Measurements from ENCODE around the gene MTA1.

MTA1 gene

GRCh38 chr14:105413544-105413886, 6.1 kb upstream of the MTA1 start:
- Histone ChIP-seq H3K9me3 (ENCODE audit: control insufficient read depth, low read length) (no peaks in the 10 kb centered on the region), H3K9ac (ENCODE audit: low read length) (no peak overlapping the region), H3K36me3 (ENCODE audit: control insufficient read depth, insufficient read depth, low read length, severe bottlenecking) (no peaks in the 10 kb centered on the region), H3K27me3 (replicated peaks; ENCODE audit: control insufficient read depth, insufficient read depth, low read length) (no peaks in the 10 kb centered on the region), H3K4me1 (ENCODE audit: control insufficient read depth, insufficient read depth, low read length) (peaks cover 7% of the 10 kb centered on the region), H3K4me3 (ENCODE audit: low read length) (no peak overlapping the region)
- DNase-seq (ENCODE audit: low read depth): no peak

DNA sequence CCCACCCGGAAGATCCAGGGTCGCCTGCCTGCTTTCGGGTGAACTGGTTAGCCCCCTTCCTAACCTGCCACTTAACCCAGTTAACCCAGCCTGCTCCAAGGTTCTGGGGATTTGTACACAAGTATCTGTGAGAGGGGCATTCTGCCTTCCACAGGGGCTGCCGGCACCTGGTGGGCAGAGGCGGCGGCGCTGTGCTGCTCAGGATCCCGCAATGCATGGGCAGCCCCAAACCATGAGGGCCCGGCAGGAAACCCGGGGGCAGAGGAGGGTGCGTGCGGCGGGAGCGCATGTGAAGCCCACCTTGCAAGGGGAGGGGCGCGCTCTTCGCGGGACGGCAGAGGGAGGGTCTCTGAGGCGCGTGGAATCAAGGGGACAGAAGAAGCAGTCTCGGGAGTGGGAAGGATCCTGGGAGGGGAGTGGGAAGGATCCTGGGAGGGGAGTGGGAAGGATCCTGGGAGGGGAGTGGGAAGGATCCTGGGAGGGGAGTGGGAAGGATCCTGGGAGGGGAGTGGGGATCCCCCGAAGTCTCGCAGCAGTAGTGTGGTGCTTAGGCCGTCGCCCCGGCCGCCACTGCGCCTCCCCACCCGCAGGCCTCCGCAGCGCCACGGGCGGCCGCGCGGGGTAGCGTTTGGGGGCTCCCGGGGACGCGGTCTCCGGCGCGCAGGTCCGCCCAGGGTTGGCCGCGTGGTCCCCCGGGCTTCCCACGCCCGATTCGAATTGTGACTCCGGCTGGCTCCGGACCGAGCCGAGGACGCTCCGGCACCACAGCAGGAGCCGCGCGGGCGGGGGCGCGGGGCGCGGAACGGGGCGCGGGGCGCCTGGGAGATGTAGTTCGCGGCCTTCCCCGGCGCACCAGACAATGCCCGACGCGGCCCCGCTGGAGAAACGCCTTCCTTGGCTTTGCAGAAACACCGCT, 4.9 kb upstream of the MTA1 start:
- Histone ChIP-seq H3K27me3 (replicated peaks; ENCODE audit: control insufficient read depth, insufficient read depth, low read length) (no peaks in the 10 kb centered on the region), H3K4me3 (ENCODE audit: low read length) (peak overlapping the region; percentile 68), H3K4me1 (ENCODE audit: control insufficient read depth, insufficient read depth, low read length) (peaks cover 15% of the 10 kb centered on the region), H3K9ac (ENCODE audit: low read length) (peak overlapping the region; percentile 72), H3K9me3 (ENCODE audit: control insufficient read depth, low read length) (no peaks in the 10 kb centered on the region), H3K36me3 (ENCODE audit: control insufficient read depth, insufficient read depth, low read length, severe bottlenecking) (no peaks in the 10 kb centered on the region)
- DNase-seq (ENCODE audit: low read depth): peak; percentile 88

GRCh38 chr14:105415481-105416428, 3.9 kb upstream of the MTA1 start:
- Histone ChIP-seq H3K36me3 (ENCODE audit: control insufficient read depth, insufficient read depth, low read length, severe bottlenecking) (no peaks in the 10 kb centered on the region), H3K27me3 (replicated peaks; ENCODE audit: control insufficient read depth, insufficient read depth, low read length) (no peaks in the 10 kb centered on the region), H3K9me3 (ENCODE audit: control insufficient read depth, low read length) (no peaks in the 10 kb centered on the region), H3K4me3 (ENCODE audit: low read length) (peak overlapping the region; percentile 68), H3K9ac (ENCODE audit: low read length) (peak overlapping the region; percentile 72), H3K4me1 (ENCODE audit: control insufficient read depth, insufficient read depth, low read length) (peaks cover 15% of the 10 kb centered on the region)
- no peak for DNase-seq (ENCODE audit: low read depth)

DNA sequence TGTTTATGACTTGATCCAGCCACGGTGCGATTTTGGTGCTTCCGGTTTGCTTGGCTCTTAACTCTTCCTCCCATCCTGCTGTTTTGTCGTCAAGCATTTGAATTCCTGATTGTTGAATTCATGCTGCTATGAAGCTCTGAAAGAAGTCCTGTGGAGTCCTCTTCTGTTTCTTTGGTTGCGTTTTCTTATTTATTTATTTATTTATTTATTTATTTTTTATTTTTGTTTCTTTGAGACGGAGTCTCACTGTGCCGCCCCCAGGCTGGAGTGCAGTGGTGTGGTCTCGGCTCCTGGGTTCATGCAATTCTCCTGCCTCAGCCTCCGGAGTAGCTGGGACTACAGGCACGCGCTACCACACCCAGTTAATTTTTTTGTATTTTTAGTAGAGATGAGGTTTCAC, 3.0 kb upstream of the MTA1 start:
- Histone ChIP-seq H3K36me3 (ENCODE audit: control insufficient read depth, insufficient read depth, low read length, severe bottlenecking) (no peaks in the 10 kb centered on the region), H3K4me1 (ENCODE audit: control insufficient read depth, insufficient read depth, low read length) (peaks cover 22% of the 10 kb centered on the region), H3K9ac (ENCODE audit: low read length) (no peak overlapping the region), H3K4me3 (ENCODE audit: low read length) (no peak overlapping the region), H3K9me3 (ENCODE audit: control insufficient read depth, low read length) (no peaks in the 10 kb centered on the region), H3K27me3 (replicated peaks; ENCODE audit: control insufficient read depth, insufficient read depth, low read length) (no peaks in the 10 kb centered on the region)
- DNase-seq (ENCODE audit: low read depth): no peak

GRCh38 chr14:105417690-105418121, 1.9 kb upstream of the MTA1 start:
- Histone ChIP-seq H3K27me3 (replicated peaks; ENCODE audit: control insufficient read depth, insufficient read depth, low read length) (no peaks in the 10 kb centered on the region), H3K4me1 (ENCODE audit: control insufficient read depth, insufficient read depth, low read length) (peaks cover 22% of the 10 kb centered on the region), H3K9ac (ENCODE audit: low read length) (no peak overlapping the region), H3K4me3 (ENCODE audit: low read length) (no peak overlapping the region), H3K36me3 (ENCODE audit: control insufficient read depth, insufficient read depth, low read length, severe bottlenecking) (no peaks in the 10 kb centered on the region), H3K9me3 (ENCODE audit: control insufficient read depth, low read length) (no peaks in the 10 kb centered on the region)
- DNase-seq (ENCODE audit: low read depth): no peak

GRCh38 chr14:105418269-105419194, 1.1 kb upstream of the MTA1 start:
- Histone ChIP-seq H3K36me3 (ENCODE audit: control insufficient read depth, insufficient read depth, low read length, severe bottlenecking) (no peaks in the 10 kb centered on the region), H3K4me1 (ENCODE audit: control insufficient read depth, insufficient read depth, low read length) (peaks cover 22% of the 10 kb centered on the region), H3K9me3 (ENCODE audit: control insufficient read depth, low read length) (no peaks in the 10 kb centered on the region), H3K9ac (ENCODE audit: low read length) (peak overlapping the region; percentile 94), H3K4me3 (ENCODE audit: low read length) (peak overlapping the region; percentile 90), H3K27me3 (replicated peaks; ENCODE audit: control insufficient read depth, insufficient read depth, low read length) (no peaks in the 10 kb centered on the region)
- no peak for DNase-seq (ENCODE audit: low read depth)

GRCh38 chr14:105420101-105420973, 710 bp downstream of the MTA1 start:
- H3K36me3 ChIP-seq (ENCODE audit: control insufficient read depth, insufficient read depth, low read length, severe bottlenecking): no peaks in the 10 kb centered on the region
- DNase-seq (ENCODE audit: low read depth): peak; percentile 33

DNA sequence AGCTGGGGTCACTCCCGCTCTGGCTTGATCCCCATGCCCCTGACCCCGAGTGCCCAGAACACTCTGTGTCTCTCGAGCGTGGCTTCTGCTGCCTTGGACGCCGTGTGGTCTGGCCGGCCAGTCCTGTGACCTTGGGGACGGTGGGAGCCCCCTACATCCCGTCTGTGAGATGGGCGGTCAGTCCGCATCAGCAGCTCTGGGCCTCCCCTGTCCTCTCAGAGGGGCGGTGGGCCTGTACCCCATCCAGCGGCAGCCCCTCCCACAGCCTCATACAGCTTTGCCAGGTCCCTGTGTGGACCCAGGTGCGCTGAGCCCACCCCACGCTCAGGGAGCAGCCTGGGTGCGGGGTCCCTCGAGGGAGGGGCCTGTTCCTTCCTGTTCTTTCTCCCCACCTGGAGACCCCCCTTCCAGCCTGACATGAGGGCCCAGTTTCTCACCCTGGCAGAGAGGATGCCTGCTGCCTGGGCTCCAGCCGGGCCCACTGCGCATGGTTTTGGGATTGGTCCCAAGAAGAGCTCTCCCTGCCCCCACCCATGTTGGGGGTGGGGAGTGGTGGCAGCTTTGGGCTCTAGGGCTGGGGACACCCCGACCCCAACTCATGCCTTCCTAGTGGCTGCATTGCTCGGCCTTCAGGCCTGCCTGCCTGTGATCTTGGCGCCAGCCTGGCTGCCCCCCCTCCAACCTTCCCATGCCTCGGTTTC, 1.5 kb downstream of the MTA1 start:
- DNase-seq (ENCODE audit: low read depth): no peak
- H3K4me3 ChIP-seq (ENCODE audit: low read length): peak overlapping the region; percentile 91
- no peaks in the 10 kb centered on the region for H3K27me3 ChIP-seq (replicated peaks; ENCODE audit: control insufficient read depth, insufficient read depth, low read length)
- H3K4me1 ChIP-seq (ENCODE audit: control insufficient read depth, insufficient read depth, low read length): peaks cover 18% of the 10 kb centered on the region
- no peaks in the 10 kb centered on the region for H3K36me3 ChIP-seq (ENCODE audit: control insufficient read depth, insufficient read depth, low read length, severe bottlenecking)
- peak overlapping the region; percentile 92 for H3K9ac ChIP-seq (ENCODE audit: low read length)
- H3K9me3 ChIP-seq (ENCODE audit: control insufficient read depth, low read length): no peaks in the 10 kb centered on the region

More at GRCh38 chr14:105420101-105420973, 710 bp downstream of the MTA1 start:
- no peaks in the 10 kb centered on the region for H3K27me3 ChIP-seq (replicated peaks; ENCODE audit: control insufficient read depth, insufficient read depth, low read length)
- H3K9me3 ChIP-seq (ENCODE audit: control insufficient read depth, low read length): no peaks in the 10 kb centered on the region
- H3K4me3 ChIP-seq (ENCODE audit: low read length): peak overlapping the region; percentile 91
- peak overlapping the region; percentile 92 for H3K9ac ChIP-seq (ENCODE audit: low read length)
- peaks cover 19% of the 10 kb centered on the region for H3K4me1 ChIP-seq (ENCODE audit: control insufficient read depth, insufficient read depth, low read length)

- H3K9ac ChIP-seq (ENCODE audit: low read length): peak overlapping the region; percentile 92
- DNase-seq (ENCODE audit: low read depth): no peak
- no peaks in the 10 kb centered on the region for H3K27me3 ChIP-seq (replicated peaks; ENCODE audit: control insufficient read depth, insufficient read depth, low read length)
- H3K4me3 ChIP-seq (ENCODE audit: low read length): peak overlapping the region; percentile 91
- H3K36me3 ChIP-seq (ENCODE audit: control insufficient read depth, insufficient read depth, low read length, severe bottlenecking): no peaks in the 10 kb centered on the region
- H3K4me1 ChIP-seq (ENCODE audit: control insufficient read depth, insufficient read depth, low read length): peaks cover 18% of the 10 kb centered on the region
- H3K9me3 ChIP-seq (ENCODE audit: control insufficient read depth, low read length): no peaks in the 10 kb centered on the region
Measured at GRCh38 chr14:105421723-105422615, 2.3 kb downstream of the MTA1 start.
